Endothelial cell of umbilical vein (primary cell): ENCODE measurements around the gene TBC1D23. TPM values are rescaled to one million over a fixed set of nuclear protein-coding genes. Genes with fewer than 3 reads are reported as not detected.
"Not testable (repeated sequence)": the region's sequence is repeated elsewhere in the genome, so short reads cannot be mapped to it uniquely, and the experiment has no call there.

Experiments used
- BruUV-seq: library from RNA; stranded (reverse); fragments of 400-500 nt; replicated peaks from 2 replicates; lab custom pipeline; 2021; lab: Mats Ljungman, UMichigan
- CTCF ChIA-PET: fragments of 300-600, 350-600 bp; sonication (Branson Sonifier 250); formaldehyde crosslinking; loops from one replicate; lab custom pipeline; 2021; ENCODE audit warnings: antibody characterized with exemption, inconsistent platforms; lab: Charles Lee
- POLR2A ChIA-PET: fragments of 300-600, 350-600 bp; sonication (Branson Sonifier 250); formaldehyde crosslinking; loops from one replicate; lab custom pipeline; 2021; ENCODE audit warnings: antibody characterized with exemption, inconsistent platforms; lab: Charles Lee
- DNase-seq: peaks from one replicate; pipeline ENCODE4 v3.0.0-alpha.2; 2011; ENCODE audit warnings: low read depth, low spot score
- FAIRE-seq: peaks from 2 replicates; lab custom pipeline; 2011; peaks lifted over from hg19 to GRCh38; lab: Jason Lieb, UNC
- H2AFZ ChIP-seq: 2 replicates; pipeline ENCODE4 v1.6.0; 2012; ENCODE audit warnings: low read depth, low read length, control low read depth, inconsistent platforms
- H3K27ac ChIP-seq: 2 replicates; pipeline ENCODE4 v1.5.1; 2011; ENCODE audit warnings: low read depth, mild to moderate bottlenecking, control low read depth, low read length, moderate library complexity; ENCODE audit not compliant: insufficient read depth
- H3K27me3 ChIP-seq, 2 experiments: 2 replicates each; pipeline versions ENCODE4 v1.6.0 to v1.6.1; 2011; ENCODE audit warnings: low read length in 2 of 2, mixed read lengths in 1 of 2; ENCODE audit not compliant: control insufficient read depth in 2 of 2, insufficient read depth in 2 of 2
- H3K36me3 ChIP-seq, 2 experiments: 2 replicates in 1 of 2; 3 replicates in 1 of 2; pipeline ENCODE4 v1.5.1; 2011; ENCODE audit warnings: low read length in 2 of 2, mild to moderate bottlenecking in 1 of 2, moderate library complexity in 1 of 2; ENCODE audit not compliant: control insufficient read depth in 2 of 2, insufficient read depth in 2 of 2; ENCODE audit errors: extremely low read depth in 1 of 2
- H3K4me1 ChIP-seq: 3 replicates; pipeline ENCODE4 v1.5.1; 2011; ENCODE audit warnings: mild to moderate bottlenecking, low read length; ENCODE audit not compliant: control insufficient read depth, insufficient read depth; ENCODE audit errors: extremely low read depth
- H3K4me2 ChIP-seq: 2 replicates; pipeline ENCODE4 v1.6.1; 2011; ENCODE audit warnings: low read length, control low read depth, mixed read lengths; ENCODE audit not compliant: insufficient read depth
- H3K4me3 ChIP-seq, 3 experiments: fragments of 200-600 bp in 1 of 3; sonication (generic), shearing (Covaris generic) in 1 of 3; replicated peaks in 1 of 3; 2 replicates each; pipeline ENCODE4 v1.5.1; 2011 to 2016; ENCODE audit warnings: control low read depth in 3 of 3, low read length in 3 of 3, mild to moderate bottlenecking in 2 of 3, inconsistent platforms in 1 of 3, low read depth in 1 of 3, moderate library complexity in 1 of 3; ENCODE audit not compliant: insufficient read depth in 1 of 3
- H3K79me2 ChIP-seq: 2 replicates; pipeline ENCODE4 v1.6.0; 2012; ENCODE audit warnings: low read length, inconsistent platforms; ENCODE audit not compliant: control insufficient read depth, insufficient read depth
- H3K9ac ChIP-seq: replicated peaks from 2 replicates; pipeline ENCODE3; 2011; ENCODE audit warnings: low read length, control low read depth; ENCODE audit not compliant: insufficient read depth; ENCODE audit errors: extremely low read depth
- H3K9me1 ChIP-seq: replicated peaks from 3 replicates; pipeline ENCODE4 v1.6.0; 2011; ENCODE audit warnings: mild to moderate bottlenecking, low read length; ENCODE audit not compliant: control insufficient read depth, insufficient read depth; ENCODE audit errors: extremely low read depth
- H3K9me3 ChIP-seq: replicated peaks from 2 replicates; pipeline ENCODE4 v1.5.1; 2012; ENCODE audit warnings: low read length, inconsistent platforms; ENCODE audit not compliant: control insufficient read depth, insufficient read depth
- H4K20me1 ChIP-seq: replicated peaks from 2 replicates; pipeline ENCODE3; 2011; ENCODE audit warnings: mild to moderate bottlenecking, low read length; ENCODE audit not compliant: control insufficient read depth, insufficient read depth; ENCODE audit errors: extremely low read depth
- CTCF ChIP-seq, 2 donors: IDR thresholded peaks; 1 replicate in 1 of 2; 2 replicates in 1 of 2; pipeline ENCODE4 v1.5.1; 2011; ENCODE audit warnings: low read length in 2 of 2, mild to moderate bottlenecking in 2 of 2, moderate library complexity in 2 of 2, control low read depth in 1 of 2, inconsistent platforms in 1 of 2, low read depth in 1 of 2; ENCODE audit not compliant: insufficient read depth in 1 of 2; ENCODE audit errors: extremely low read depth in 1 of 2
- EZH2 ChIP-seq: IDR thresholded peaks from 2 replicates; pipeline ENCODE4 v1.6.1; 2012; ENCODE audit warnings: borderline replicate concordance, low read depth, mild to moderate bottlenecking, moderate library complexity, low read length, inconsistent platforms; ENCODE audit not compliant: severe bottlenecking
- FOS ChIP-seq: IDR thresholded peaks from 2 replicates; pipeline ENCODE4 v1.6.1; 2011; ENCODE audit warnings: mild to moderate bottlenecking, low read length, moderate library complexity, borderline replicate concordance; ENCODE audit not compliant: insufficient read depth
- GATA2 ChIP-seq: IDR thresholded peaks from 2 replicates; pipeline ENCODE4 v1.7.0; 2011; ENCODE audit warnings: low read depth, mild to moderate bottlenecking, moderate library complexity, mixed read lengths, low read length; ENCODE audit not compliant: insufficient read length, insufficient read depth
- JUN ChIP-seq: IDR thresholded peaks from 2 replicates; pipeline ENCODE4 v1.6.1; 2011; ENCODE audit warnings: borderline replicate concordance, low read depth; ENCODE audit not compliant: insufficient read length, insufficient read depth
- MAX ChIP-seq: IDR thresholded peaks from 2 replicates; pipeline ENCODE4 v1.6.1; 2011; ENCODE audit not compliant: insufficient read depth, insufficient read length
- MYC ChIP-seq: IDR thresholded peaks from one replicate; pipeline ENCODE4 v1.6.1; 2011; ENCODE audit warnings: mild to moderate bottlenecking, low read depth, low read length
- POLR2A ChIP-seq: IDR thresholded peaks from 2 replicates; pipeline ENCODE4 v1.6.1; 2012; ENCODE audit warnings: low read depth, mild to moderate bottlenecking, control low read depth, low read length
- POLR2AphosphoS5 ChIP-seq: IDR thresholded peaks from 2 replicates; pipeline ENCODE4 v1.6.1; 2012; ENCODE audit warnings: low read depth, mild to moderate bottlenecking, control low read depth, low read length, moderate library complexity; ENCODE audit not compliant: insufficient read depth
- dilution Hi-C: fragments of 300-500 bp; cut with MboI; formaldehyde crosslinking; loops from one replicate; pipeline ENCODE4 v1.15.0; 2019; ENCODE audit warnings: low sequenced_read_pairs; ENCODE audit not compliant: extremely low pct_ligation_motif_present
- intact Hi-C: fragments of 100-400 bp; cut with micrococcal nuclease; formaldehyde crosslinking; loops from one replicate; pipeline ENCODE4 v1.10.0; 2022
- polyA plus RNA-seq, 4 experiments: library from polyadenylated mRNA; depleted of rRNA in 3 of 4; stranded (reverse) in 3 of 4; unstranded in 1 of 4; fragments of >200 nt; gene quantifications; 2 replicates each; pipeline versions ENCODE4 v1.2.1 to v1.2.3, GENCODE V29; 2011 to 2012; ENCODE audit warnings: missing spikeins in 1 of 4
- total RNA-seq: library from RNA; stranded (reverse); gene quantifications from 2 replicates; pipeline ENCODE4 v1.2.3, GENCODE V29; 2021

TBC1D23 gene
- total and polyA plus RNA-seq, 2 donors (not counting 3 experiments of a cell fraction or from before 2014, with no cell fraction given), result 10.3 to 34.8 TPM

GRCh38 chr3:100271522-100271921 is 10.7 kb downstream of the TBC1D23 start:
- CTCF ChIA-PET, result no interaction called here
- TF ChIP-seq POLR2A (no peak), CTCF (IDR thresholded peaks at IDR 0.05; ENCODE audit: extremely low read depth in 1 of 2, insufficient read depth in 1 of 2, low read depth in 1 of 2, low read length in 2 of 2) (no peak), POLR2AphosphoS5 (no peak), MYC (no peak), GATA2 (no peak), FOS (no peak), EZH2 (no peak), JUN (no peak), MAX (no peak)
- no peaks in the 10 kb centered on the region for H3K9me1 ChIP-seq
- H3K4me1 ChIP-seq, result peaks cover 4% of the 10 kb centered on the region
- H3K4me2 ChIP-seq, result no peak overlapping the region
- dilution Hi-C loops, result no loop called here
- H3K9ac ChIP-seq, result no peak overlapping the region
- FAIRE-seq, result no peak
- peaks cover 45% of the 10 kb centered on the region for H3K79me2 ChIP-seq
- H3K4me3 ChIP-seq, result no peak overlapping the region
- no TSS peak for BruUV-seq
- POLR2A ChIA-PET, result no interaction called here
- no peaks in the 10 kb centered on the region for H4K20me1 ChIP-seq
- no peak overlapping the region for H3K27ac ChIP-seq
- intact Hi-C loops, result no loop called here
- H3K36me3 ChIP-seq, result no peaks in the 10 kb centered on the region
- no peak for DNase-seq
- no peaks in the 10 kb centered on the region for H3K27me3 ChIP-seq
- no peak overlapping the region for H2AFZ ChIP-seq
- no peaks in the 10 kb centered on the region for H3K9me3 ChIP-seq

- CTCF ChIA-PET, H3K4me3 ChIP-seq, H2AFZ ChIP-seq, H4K20me1 ChIP-seq, H3K9ac ChIP-seq, H3K9me3 ChIP-seq, intact Hi-C loops, DNase-seq, BruUV-seq, H3K4me2 ChIP-seq, POLR2A ChIA-PET, H3K27me3 ChIP-seq, H3K36me3 ChIP-seq, dilution Hi-C loops, FAIRE-seq, H3K27ac ChIP-seq, H3K4me1 ChIP-seq, H3K9me1 ChIP-seq: not testable (repeated sequence)
- peaks cover 43% of the 10 kb centered on the region for H3K79me2 ChIP-seq
Observed at GRCh38 chr3:100272797-100273611, 12.2 kb downstream of the TBC1D23 start.
